GM23248 (cell line): ENCODE data around the gene INTS11. TPM values are rescaled to one million over a fixed set of nuclear protein-coding genes. Genes with fewer than 3 reads are reported as not detected.

Experiments
- DNase-seq: peaks from one replicate; pipeline ENCODE4 v3.0.0-alpha.2; 2015
- H2AFZ ChIP-seq: fragments of 200-600 bp; sonication (generic); 2 replicates; pipeline ENCODE4 v1.6.1; 2016; ENCODE audit warnings: antibody characterized with exemption
- H3F3A ChIP-seq: fragments of 200-600 bp; sonication (generic); 2 replicates; pipeline ENCODE4 v1.6.1; 2016; ENCODE audit warnings: mild to moderate bottlenecking, antibody characterized with exemption, mixed run types; ENCODE audit not compliant: insufficient read depth
- H3K27ac ChIP-seq: fragments of 200-600 bp; sonication (generic); 2 replicates; pipeline ENCODE4 v1.5.1; 2016; ENCODE audit warnings: mild to moderate bottlenecking
- H3K27me3 ChIP-seq: fragments of 200-600 bp; sonication (generic); replicated peaks from 2 replicates; pipeline ENCODE4 v1.6.1; 2016; ENCODE audit warnings: mild to moderate bottlenecking; ENCODE audit not compliant: insufficient read depth
- H3K36me3 ChIP-seq: fragments of 200-600 bp; sonication (generic); 2 replicates; pipeline ENCODE4 v1.6.1; 2016; ENCODE audit warnings: low read depth, mild to moderate bottlenecking
- H3K4me1 ChIP-seq: fragments of 200-600 bp; sonication (generic); 2 replicates; pipeline ENCODE4 v1.6.1; 2016; ENCODE audit warnings: mild to moderate bottlenecking; ENCODE audit not compliant: insufficient read depth
- H3K4me2 ChIP-seq: fragments of 200-600 bp; sonication (generic); one replicate; pipeline ENCODE4 v1.6.1; 2016; ENCODE audit warnings: mild to moderate bottlenecking; ENCODE audit not compliant: unreplicated experiment
- H3K4me3 ChIP-seq: fragments of 200-600 bp; sonication (generic); 2 replicates; pipeline ENCODE4 v1.5.1; 2016; ENCODE audit warnings: mild to moderate bottlenecking
- H3K79me2 ChIP-seq: fragments of 200-600 bp; sonication (generic); 2 replicates; pipeline ENCODE4 v1.6.1; 2016; ENCODE audit warnings: mild to moderate bottlenecking; ENCODE audit not compliant: insufficient read depth
- H3K9ac ChIP-seq: fragments of 200-600 bp; sonication (generic); 2 replicates; pipeline ENCODE4 v1.6.1; 2016; ENCODE audit warnings: mild to moderate bottlenecking
- H3K9me2 ChIP-seq: fragments of 200-600 bp; sonication (generic); 2 replicates; pipeline ENCODE4 v1.6.1; 2016; ENCODE audit warnings: mixed run types, mild to moderate bottlenecking, moderate library complexity; ENCODE audit not compliant: insufficient read depth
- H3K9me3 ChIP-seq: fragments of 200-600 bp; sonication (generic); one replicate; pipeline ENCODE4 v1.6.1; 2017; ENCODE audit warnings: low read depth
- H4K20me1 ChIP-seq: fragments of 200-600 bp; sonication (generic); 2 replicates; pipeline ENCODE4 v1.6.0; 2016; ENCODE audit not compliant: insufficient read depth
- EZH2 ChIP-seq: fragments of 200-600 bp; sonication (generic); IDR thresholded peaks from 2 replicates; pipeline ENCODE4 v1.6.1; 2018; ENCODE audit warnings: antibody characterized with exemption, mild to moderate bottlenecking; ENCODE audit not compliant: insufficient read depth, poor library complexity, severe bottlenecking
- EZH2phosphoT487 ChIP-seq: fragments of 200-600 bp; sonication (generic); IDR thresholded peaks from 2 replicates; pipeline ENCODE4 v1.6.1; 2018; ENCODE audit warnings: antibody characterized with exemption, moderate library complexity, mild to moderate bottlenecking, low read depth; ENCODE audit not compliant: insufficient read depth
- WGBS, 2 experiments: methylation state at CpG; one replicate each; pipeline ENCODE4 v1.1.6; 2015 to 2017; ENCODE audit warnings: low lambda C conversion rate in 2 of 2, low coverage in 1 of 2; ENCODE audit errors: missing lambda C conversion rate in 2 of 2; 5-methylcytosine and 5-hydroxymethylcytosine counted together
- in situ Hi-C: fragments of 300-500 bp; cut with MboI; formaldehyde crosslinking; loops from 2 replicates; pipeline ENCODE4 v1.15.0; 2020
- polyA plus RNA-seq: library from polyadenylated mRNA; unstranded; fragments of >200 nt; fragmentation: Nextera tagmentation; extraction: Ambion mirVana; gene quantifications from 2 replicates; pipeline ENCODE4 v1.2.1, GENCODE V29; 2016
- total RNA-seq: library from RNA; depleted of rRNA; stranded (reverse); fragments of >200 nt; shearing (Covaris generic); gene quantifications from 2 replicates; pipeline ENCODE4 v1.2.3, GENCODE V29; 2014; rRNA removed

Gene INTS11
- total RNA-seq: 80.1 and 90.0 TPM in 2 replicates
- polyA plus RNA-seq: 70.2 and 72.8 TPM in 2 replicates

GRCh38 chr1:1324524-1325287 is at the start of gene INTS11, which contains the start of gene CPTP:
Gene INTS11 (minus strand): TSS chr1:1324660. CDS start chr1:1324608, 52 bp downstream.
Gene CPTP (plus strand): TSS chr1:1324802. CDS start chr1:1326911, 2,109 bp downstream.
- in situ Hi-C loops: no loop called here
- H3K36me3 ChIP-seq: no peaks in the 10 kb centered on the region; the same call in 1 of the 2 replicates
- 0 to 1% methylated on average over 24 to 71 of the region's 84 CpGs for WGBS, 2 experiments
- peak; percentile 98 for DNase-seq
- peaks cover 65% of the 10 kb centered on the region for H3K79me2 ChIP-seq
- TF ChIP-seq EZH2phosphoT487 (no peak), EZH2 (no peak)
- H4K20me1 ChIP-seq: no peaks in the 10 kb centered on the region
- H2AFZ ChIP-seq: peak within 1 kb of the TSS; percentile 51
- H3K9me3 ChIP-seq: no peaks in the 10 kb centered on the region
- peak within 1 kb of the TSS; percentile 80 for H3K4me2 ChIP-seq
- H3F3A ChIP-seq: no peaks in the 10 kb centered on the region
- no peaks in the 10 kb centered on the region for H3K27me3 ChIP-seq
- peak within 1 kb of the TSS; percentile 72 for H3K27ac ChIP-seq
- H3K4me3 ChIP-seq: peak within 1 kb of the TSS; percentile 89
- H3K9ac ChIP-seq: peak within 1 kb of the TSS; percentile 97
- no peaks in the 10 kb centered on the region for H3K9me2 ChIP-seq
- H3K4me1 ChIP-seq: peaks cover 14% of the 10 kb centered on the region

GRCh38 chr1:1373815-1374588 is 49.5 kb upstream of the INTS11 start:
- no peaks in the 10 kb centered on the region for H3K9me3 ChIP-seq
- TF ChIP-seq EZH2phosphoT487: no peak
- TF ChIP-seq EZH2: no peak
- in situ Hi-C loops: no loop called here
- H3F3A ChIP-seq: peaks cover 18% of the 10 kb centered on the region; the same call in 1 of the 2 replicates
- H3K4me1 ChIP-seq: peaks cover 9% of the 10 kb centered on the region
- H3K4me2 ChIP-seq: peak overlapping the region; percentile 53
- no peaks in the 10 kb centered on the region for H3K36me3 ChIP-seq
- H3K9me2 ChIP-seq: no peaks in the 10 kb centered on the region
- WGBS, 2 experiments: 60 to 63% methylated on average over 41 to 42 of the region's 52 CpGs
- peak overlapping the region; percentile 93 for H3K27ac ChIP-seq
- H2AFZ ChIP-seq: no peak overlapping the region
- no peaks in the 10 kb centered on the region for H4K20me1 ChIP-seq
- H3K9ac ChIP-seq: peak overlapping the region; percentile 98
- H3K4me3 ChIP-seq: peak overlapping the region; percentile 85
- peaks cover 50% of the 10 kb centered on the region for H3K79me2 ChIP-seq
- DNase-seq: peak; percentile 48
- H3K27me3 ChIP-seq: no peaks in the 10 kb centered on the region

- DNase-seq: no peak
- H3K9me2 ChIP-seq: no peaks in the 10 kb centered on the region
- no peaks in the 10 kb centered on the region for H3K27me3 ChIP-seq
- H3K9me3 ChIP-seq: no peaks in the 10 kb centered on the region
- peak overlapping the region; percentile 53 for H3K4me2 ChIP-seq
- no peak overlapping the region for H2AFZ ChIP-seq
- TF ChIP-seq EZH2phosphoT487 (no peak), EZH2 (no peak)
- in situ Hi-C loops: no loop called here
- H3K36me3 ChIP-seq: no peaks in the 10 kb centered on the region
- no peaks in the 10 kb centered on the region for H4K20me1 ChIP-seq
- H3K27ac ChIP-seq: no peak overlapping the region
- H3F3A ChIP-seq: peaks cover 18% of the 10 kb centered on the region; the same call in 1 of the 2 replicates
- peaks cover 45% of the 10 kb centered on the region for H3K79me2 ChIP-seq
- peak overlapping the region; percentile 98; the same call in 1 of the 2 replicates for H3K9ac ChIP-seq
- peaks cover 9% of the 10 kb centered on the region for H3K4me1 ChIP-seq
- WGBS, 2 experiments: 83 to 89% methylated on average over 23 to 25 of the region's 26 CpGs
- H3K4me3 ChIP-seq: peak overlapping the region; percentile 85
Observed at GRCh38 chr1:1373051-1373814, 48.8 kb upstream of the INTS11 start.
